Small intestine (tissue), 7 donors: Measurements from ENCODE around the gene NRIP1. TPM values are rescaled to one million over a fixed set of nuclear protein-coding genes. Genes with fewer than 3 reads are reported as not detected.
"Not testable (repeated sequence)": the region's sequence is repeated elsewhere in the genome, so short reads cannot be mapped to it uniquely, and the experiment has no call there.

ENCODE experiments used
- DNase-seq, 2 donors: peaks; one replicate each; pipeline versions ENCODE4 v3.0.0 to v3.0.0-alpha.2; 2013
- FAIRE-seq: peaks from 2 replicates; lab custom pipeline; 2012; peaks lifted over from hg19 to GRCh38; lab: Jason Lieb, UNC
- H3K27ac ChIP-seq, 3 donors: one replicate each; pipeline ENCODE4 v1.5.1; 2013; ENCODE audit warnings: low read length in 2 of 3, mild to moderate bottlenecking in 2 of 3, control low read depth in 1 of 3, inconsistent platforms in 1 of 3, low read depth in 1 of 3, moderate library complexity in 1 of 3
- H3K27me3 ChIP-seq, 3 donors: one replicate each; pipeline ENCODE4 v1.6.1; 2013; ENCODE audit warnings: low read length in 3 of 3, inconsistent platforms in 1 of 3; ENCODE audit not compliant: control insufficient read depth in 3 of 3, insufficient read depth in 3 of 3
- H3K36me3 ChIP-seq, 3 donors: one replicate each; pipeline ENCODE4 v1.6.1; 2013; ENCODE audit warnings: low read length in 3 of 3, inconsistent platforms in 1 of 3, low read depth in 1 of 3, mild to moderate bottlenecking in 1 of 3, moderate library complexity in 1 of 3; ENCODE audit not compliant: control insufficient read depth in 3 of 3, insufficient read depth in 2 of 3
- H3K4me1 ChIP-seq, 3 donors: one replicate each; pipeline ENCODE4 v1.6.1; 2013; ENCODE audit warnings: low read length in 2 of 3, inconsistent platforms in 1 of 3, low read depth in 1 of 3, mild to moderate bottlenecking in 1 of 3, moderate library complexity in 1 of 3; ENCODE audit not compliant: control insufficient read depth in 3 of 3, insufficient read depth in 2 of 3
- H3K4me3 ChIP-seq, 3 donors: one replicate each; pipeline ENCODE4 v1.5.1; 2013; ENCODE audit warnings: low read length in 3 of 3, control low read depth in 1 of 3, inconsistent platforms in 1 of 3, low read depth in 1 of 3, mild to moderate bottlenecking in 1 of 3, moderate library complexity in 1 of 3
- H3K9me3 ChIP-seq, 2 donors: one replicate each; pipeline ENCODE4 v1.6.1; 2013; ENCODE audit warnings: low read depth in 1 of 2, low read length in 1 of 2; ENCODE audit not compliant: control insufficient read depth in 2 of 2, insufficient read depth in 1 of 2
- WGBS, 3 donors: extraction: QIAGEN DNeasy Blood & Tissue Kit; methylation state at CpG; one replicate each; pipeline ENCODE4 v1.1.7; 2013; 5-methylcytosine and 5-hydroxymethylcytosine counted together
- polyA plus RNA-seq, 4 donors: library from polyadenylated mRNA; stranded (reverse) in 3 of 4; unstranded in 1 of 4; fragments of 200-250 nt in 3 of 4; fragments of 120-200 nt in 1 of 4; gene quantifications; one replicate each; pipeline versions ENCODE4 v1.2.1 to v1.2.3, GENCODE V29; 2013
- donor health status: healthy with polysubstance abuse.
- donor health status: control.
- donor health status: control.
- donor health status: Bipolar disorder and iron deficiency.
- donor health status: healthy.

NRIP1 gene
- polyA plus RNA-seq, 4 donors = 10.0 to 47.0 (median 14.0) TPM

- WGBS, 3 donors = 73 to 84% (median 84%) methylated on average over 6 of the region's 6 CpGs
- Histone ChIP-seq H3K36me3 (no peaks in the 10 kb centered on the region), H3K27me3 (no peaks in the 10 kb centered on the region), H3K27ac (no peak overlapping the region), H3K9me3 (no peaks in the 10 kb centered on the region), H3K4me1 (no peaks in the 10 kb centered on the region), H3K4me3 (no peak overlapping the region)
- no peak for FAIRE-seq
- no peak for DNase-seq
These were observed 108.8 kb downstream of the NRIP1 start for GRCh38 chr21:14955936-14956520.

GRCh38 chr21:14952916-14953315, 111.9 kb downstream of the NRIP1 start:
- no peak for FAIRE-seq
- Histone ChIP-seq H3K36me3 (no peaks in the 10 kb centered on the region), H3K27me3 (no peaks in the 10 kb centered on the region), H3K27ac (no peak overlapping the region), H3K4me3 (no peak overlapping the region), H3K9me3 (peaks cover 0 to 3% of the 10 kb centered on the region in 2 donors), H3K4me1 (no peaks in the 10 kb centered on the region)
- DNase-seq = no peak
- WGBS, 3 donors = 96 to 99% (median 97%) methylated on average over 4 of the region's 4 CpGs

- 86 to 95% (median 90%) methylated on average over 4 of the region's 4 CpGs for WGBS, 3 donors
- peaks cover 0 to 3% of the 10 kb centered on the region in 2 donors for H3K9me3 ChIP-seq
- FAIRE-seq = no peak
- no peaks in the 10 kb centered on the region for H3K27me3 ChIP-seq
- no peaks in the 10 kb centered on the region for H3K4me1 ChIP-seq
- H3K27ac ChIP-seq = no peak overlapping the region
- DNase-seq = no peak
- no peak overlapping the region for H3K4me3 ChIP-seq
- H3K36me3 ChIP-seq = no peaks in the 10 kb centered on the region
These were observed 115.2 kb downstream of the NRIP1 start for GRCh38 chr21:14949603-14950002.

- 75 to 89% (median 81%) methylated on average over 5 of the region's 5 CpGs for WGBS, 3 donors
- FAIRE-seq = no peak
These were observed 117.1 kb downstream of the NRIP1 start for GRCh38 chr21:14947613-14948160.

GRCh38 chr21:14945176-14945575, 119.6 kb downstream of the NRIP1 start:
- FAIRE-seq (no peak), DNase-seq (no peak)
- Histone ChIP-seq H3K4me1 (no peaks in the 10 kb centered on the region), H3K36me3 (no peaks in the 10 kb centered on the region), H3K27me3 (no peaks in the 10 kb centered on the region), H3K27ac (no peak overlapping the region), H3K4me3 (no peak overlapping the region), H3K9me3 (peaks cover 0 to 3% of the 10 kb centered on the region in 2 donors)
- WGBS, 3 donors = 68 to 76% (median 74%) methylated on average over 3 of the region's 3 CpGs

More at GRCh38 chr21:14947613-14948160, 117.1 kb downstream of the NRIP1 start:
- Histone ChIP-seq H3K9me3 (peaks cover 0 to 3% of the 10 kb centered on the region in 2 donors), H3K27me3 (no peaks in the 10 kb centered on the region), H3K4me3 (no peak overlapping the region), H3K4me1 (no peaks in the 10 kb centered on the region), H3K27ac (no peak overlapping the region), H3K36me3 (no peaks in the 10 kb centered on the region)
- DNase-seq = no peak

- Histone ChIP-seq H3K4me3 (no peak overlapping the region), H3K27ac (no peak overlapping the region), H3K36me3 (no peaks in the 10 kb centered on the region), H3K27me3 (no peaks in the 10 kb centered on the region), H3K9me3 (peaks cover 0 to 16% of the 10 kb centered on the region in 2 donors), H3K4me1 (no peaks in the 10 kb centered on the region)
- WGBS, 3 donors = 88 to 96% (median 92%) methylated on average over 3 of the region's 3 CpGs
- no peak for DNase-seq
- no peak for FAIRE-seq
These were observed 121.2 kb downstream of the NRIP1 start for GRCh38 chr21:14943616-14944015.

- no peak overlapping the region for H3K27ac ChIP-seq
- DNase-seq (no peak), FAIRE-seq (no peak)
- whole genome bisulfite sequencing, 3 donors = 65 to 84% (median 76%) methylated on average over 2 of the region's 2 CpGs
- no peaks in the 10 kb centered on the region for H3K4me1 ChIP-seq
- no peaks in the 10 kb centered on the region for H3K27me3 ChIP-seq
- no peaks in the 10 kb centered on the region for H3K36me3 ChIP-seq
- H3K4me3 ChIP-seq = no peak overlapping the region
- H3K9me3 ChIP-seq = peaks cover 0 to 16% of the 10 kb centered on the region in 2 donors
These were observed 121.9 kb downstream of the NRIP1 start for GRCh38 chr21:14942801-14943490.

- H3K9me3 ChIP-seq, H3K4me3 ChIP-seq, H3K27me3 ChIP-seq, DNase-seq, FAIRE-seq, H3K4me1 ChIP-seq, H3K36me3 ChIP-seq, H3K27ac ChIP-seq: not testable (repeated sequence)
- 79 to 89% (median 83%) methylated on average over 9 to 13 of the region's 13 CpGs for WGBS, 3 donors
These were observed 137.5 kb downstream of the NRIP1 start for GRCh38 chr21:14927324-14927723.
